GM20000 (cell line): ENCODE data around the gene KCNQ1.

Source experiments
- DNase-seq: peaks from one replicate; pipeline ENCODE4 v3.0.0; 2012; ENCODE audit warnings: low spot score
- CTCF ChIP-seq: IDR thresholded peaks from 2 replicates; pipeline ENCODE4 v1.5.1; 2012; ENCODE audit warnings: mild to moderate bottlenecking, control low read depth; ENCODE audit errors: extremely low read depth, missing control alignments

KCNQ1 gene

DNA sequence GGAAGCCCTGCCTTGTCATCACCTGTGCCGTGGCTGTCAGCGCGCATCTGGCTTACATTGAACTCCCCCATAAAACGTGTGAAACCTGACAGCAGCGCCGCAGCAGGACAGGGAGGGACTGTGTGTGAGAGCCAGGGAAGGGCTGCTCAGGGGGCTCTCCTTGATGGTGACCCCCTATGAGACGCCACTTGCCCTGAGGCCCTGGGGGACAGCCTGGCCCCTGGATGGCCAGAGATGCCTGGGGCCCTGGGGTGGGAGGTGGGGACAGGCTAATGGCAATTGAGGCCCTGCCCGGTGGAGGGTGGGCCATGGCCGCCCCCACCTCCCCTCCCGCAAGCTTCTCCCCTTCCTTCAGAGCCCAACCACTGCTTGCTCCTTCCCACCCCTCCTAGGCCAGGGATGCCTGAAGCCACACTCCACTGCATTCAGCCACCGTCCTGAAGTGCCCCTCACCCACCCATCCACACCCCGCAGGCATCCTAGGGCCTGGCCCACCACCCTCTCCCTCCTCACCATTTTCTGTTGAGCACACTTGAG is 290.3 kb downstream of the KCNQ1 start:
- DNase-seq = no peak
- TF ChIP-seq CTCF = no peak

DNA sequence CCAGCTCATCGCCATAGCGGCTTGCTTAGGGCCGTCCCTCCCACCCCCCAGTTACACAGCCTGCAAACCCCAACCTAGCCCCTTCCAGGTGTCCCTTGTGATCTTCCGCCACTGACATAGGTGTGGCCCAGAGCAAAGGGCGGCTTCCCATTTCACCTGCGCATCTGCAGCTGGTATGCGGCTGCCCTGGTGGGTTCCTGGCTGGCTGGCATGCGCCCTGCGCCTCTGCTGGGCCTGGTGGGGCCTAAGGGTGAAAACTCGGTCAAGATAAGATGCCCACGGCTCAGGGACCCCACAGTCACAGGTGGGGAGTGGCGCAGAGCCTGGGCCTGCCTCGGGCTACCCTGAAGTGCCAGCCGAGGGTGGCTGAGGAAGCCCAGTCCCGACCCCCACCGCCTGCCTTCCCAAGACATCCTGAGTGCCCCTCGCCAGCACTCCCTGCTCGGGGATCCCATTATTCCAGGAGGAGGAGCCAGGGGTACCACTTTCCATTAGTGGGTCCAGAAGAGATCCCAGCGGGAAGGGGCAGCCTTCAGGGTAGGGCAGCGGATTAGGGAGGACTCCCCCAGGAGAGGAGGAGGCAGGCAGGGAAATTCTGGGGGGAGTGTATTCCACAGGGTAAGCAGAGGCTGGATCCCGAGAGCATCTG is 291.9 kb downstream of the KCNQ1 start:
- no peak for DNase-seq
- no peak for TF ChIP-seq CTCF

DNA sequence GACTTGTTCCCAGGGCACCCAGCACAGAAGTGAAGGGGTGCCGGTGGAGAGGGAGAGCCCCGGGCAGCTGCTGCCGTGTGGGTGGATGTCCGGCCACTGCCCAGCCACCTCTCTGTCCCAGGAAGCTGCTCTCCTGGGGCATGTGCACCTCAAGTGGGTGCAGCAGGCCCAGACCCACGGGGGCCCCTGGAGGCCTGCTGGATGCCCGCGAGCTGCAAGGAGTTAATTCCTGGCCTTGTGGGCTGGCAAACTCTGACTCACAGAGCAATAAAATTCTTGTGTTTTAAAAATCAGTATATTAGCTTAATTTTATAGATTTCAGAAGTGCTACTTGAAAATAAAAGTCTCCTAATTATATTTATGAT is 292.4 kb downstream of the KCNQ1 start:
- TF ChIP-seq CTCF = no peak
- no peak for DNase-seq

- DNase-seq = no peak
- TF ChIP-seq CTCF = no peak
Observed at GRCh38 chr11:2737866-2738265, 293.1 kb downstream of the KCNQ1 start.

GRCh38 chr11:2738551-2739431 is 294.0 kb downstream of the KCNQ1 start:
- TF ChIP-seq CTCF = no peak
- no peak for DNase-seq

DNA sequence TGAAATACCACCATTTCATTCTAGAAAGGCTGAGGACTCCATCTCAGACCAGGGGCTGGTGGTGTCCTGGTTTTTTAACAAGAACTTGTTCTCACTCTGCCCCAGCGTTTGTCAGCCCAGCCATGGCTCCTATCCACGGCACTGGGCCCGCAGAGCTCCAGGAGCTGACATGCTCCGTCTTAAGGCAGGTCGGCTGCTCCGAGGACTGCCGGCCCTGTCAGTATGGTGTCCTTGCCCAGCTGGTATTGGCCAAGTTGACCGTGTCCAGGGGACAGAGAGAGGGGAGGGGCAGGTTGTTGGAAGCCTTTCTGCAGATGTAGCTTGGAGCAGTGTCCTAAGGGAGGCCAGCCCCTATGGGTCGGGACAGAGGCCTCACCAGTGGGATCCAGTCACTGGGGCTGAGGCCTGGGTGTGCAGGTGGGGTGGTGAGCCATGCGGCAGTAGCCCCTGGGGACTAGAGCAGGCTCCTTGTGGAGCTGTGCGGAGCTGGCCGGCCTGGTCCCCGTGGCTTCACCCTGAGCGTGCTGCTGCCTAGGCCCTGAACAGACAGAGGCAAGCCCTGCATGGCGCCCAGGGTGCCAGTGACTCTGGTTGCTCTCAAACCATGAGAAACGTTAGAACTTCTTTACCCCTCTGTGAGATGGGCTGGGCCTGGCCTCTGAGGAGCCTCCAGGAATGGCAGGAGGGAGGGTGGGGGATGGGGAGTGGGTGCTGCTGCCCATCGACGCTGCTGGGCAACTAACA is 294.9 kb downstream of the KCNQ1 start:
- DNase-seq = no peak
- TF ChIP-seq CTCF = no peak

- no peak for TF ChIP-seq CTCF
- DNase-seq = no peak
Observed at GRCh38 chr11:2740275-2740940, 295.6 kb downstream of the KCNQ1 start.
